GM18519 (cell line): ENCODE data around the gene RERE.

ENCODE experiments used
- ATAC-seq: cut with Tn5 transposase; IDR thresholded peaks from one replicate; pipeline ENCODE4 v1.9.1; 2021; ENCODE audit warnings: mild to moderate bottlenecking, moderate library complexity; ENCODE audit not compliant: unreplicated experiment, low FRiP score

The RERE gene

GRCh38 chr1:8651236-8651890 lies 166.1 kb downstream of the RERE start:
- no peak for ATAC-seq

GRCh38 chr1:8649875-8650274 lies 167.6 kb downstream of the RERE start:
- ATAC-seq = no peak

GRCh38 chr1:8649027-8649426 lies 168.4 kb downstream of the RERE start:
- ATAC-seq = no peak

GRCh38 chr1:8646996-8647395 lies 170.4 kb downstream of the RERE start:
- ATAC-seq = no peak

GRCh38 chr1:8646189-8646588 lies 171.3 kb downstream of the RERE start:
- ATAC-seq = no peak

GRCh38 chr1:8643542-8644536 lies 173.6 kb downstream of the RERE start:
- peak; percentile 64 for ATAC-seq

- ATAC-seq = no peak
These were observed 175.3 kb downstream of the RERE start for GRCh38 chr1:8642114-8642513.

GRCh38 chr1:8641377-8641997 lies 176.0 kb downstream of the RERE start:
- no peak for ATAC-seq

GRCh38 chr1:8640950-8641349 lies 176.5 kb downstream of the RERE start:
- ATAC-seq = no peak

- no peak for ATAC-seq
These were observed 178.3 kb downstream of the RERE start for GRCh38 chr1:8639148-8639547.

- no peak for ATAC-seq
These were observed 183.5 kb downstream of the RERE start for GRCh38 chr1:8633741-8634501.

- no peak for ATAC-seq
These were observed 185.3 kb downstream of the RERE start for GRCh38 chr1:8632102-8632501.

- ATAC-seq = no peak
These were observed 186.3 kb downstream of the RERE start for GRCh38 chr1:8631163-8631562.

- peak; percentile 58 for ATAC-seq
These were observed 188.0 kb downstream of the RERE start for GRCh38 chr1:8629241-8630091.

GRCh38 chr1:8628606-8629005 lies 188.8 kb downstream of the RERE start:
- no peak for ATAC-seq

GRCh38 chr1:8627728-8628127 lies 189.7 kb downstream of the RERE start:
- no peak for ATAC-seq

- no peak for ATAC-seq
These were observed 191.2 kb downstream of the RERE start for GRCh38 chr1:8625981-8626898.

- ATAC-seq = no peak
These were observed 191.9 kb downstream of the RERE start for GRCh38 chr1:8625491-8625890.
